ENCODE data around the gene BTBD18.

Gene BTBD18

DNA sequence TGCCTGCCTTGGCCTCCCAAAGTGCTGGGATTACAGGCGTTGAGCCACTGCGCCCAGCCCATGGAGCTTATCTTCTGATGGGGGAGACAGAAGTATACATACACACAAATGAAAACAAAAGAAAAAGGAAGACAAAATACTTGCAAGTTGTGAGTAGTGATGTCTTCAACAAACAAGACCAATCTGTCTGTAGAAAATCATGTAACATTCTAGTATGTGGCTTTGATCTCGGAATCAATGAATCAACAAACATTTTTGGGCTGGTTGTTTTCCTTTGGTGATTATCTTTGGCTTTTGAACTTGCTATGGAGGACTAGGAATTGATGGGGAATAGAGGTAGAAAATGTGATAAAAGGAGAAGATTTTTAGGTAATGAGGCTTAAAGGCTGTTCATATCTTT is 6.6 kb upstream of the BTBD18 start:
- no peak overlapping the region for H3K4me2 ChIP-seq (ENCODE audit: low read length)
- no peaks in the 10 kb centered on the region for H3K36me3 ChIP-seq (ENCODE audit: control insufficient read depth, insufficient read depth, low read length)
- no peak overlapping the region for H3K27ac ChIP-seq
- no peak overlapping the region for H2AFZ ChIP-seq
- H3K4me1 ChIP-seq, result no peaks in the 10 kb centered on the region
- no peaks in the 10 kb centered on the region for H3K27me3 ChIP-seq (ENCODE audit: control insufficient read depth, insufficient read depth, low read length)
- H3K9ac ChIP-seq, result no peak overlapping the region
- H3K79me2 ChIP-seq, result no peaks in the 10 kb centered on the region
- no peak for TF ChIP-seq CTCF (IDR thresholded peaks at IDR 0.05)
- H3K4me3 ChIP-seq (ENCODE audit: low read depth, low read length), result no peak overlapping the region
- H3K9me3 ChIP-seq (ENCODE audit: control insufficient read depth, low read length), result no peaks in the 10 kb centered on the region

DNA sequence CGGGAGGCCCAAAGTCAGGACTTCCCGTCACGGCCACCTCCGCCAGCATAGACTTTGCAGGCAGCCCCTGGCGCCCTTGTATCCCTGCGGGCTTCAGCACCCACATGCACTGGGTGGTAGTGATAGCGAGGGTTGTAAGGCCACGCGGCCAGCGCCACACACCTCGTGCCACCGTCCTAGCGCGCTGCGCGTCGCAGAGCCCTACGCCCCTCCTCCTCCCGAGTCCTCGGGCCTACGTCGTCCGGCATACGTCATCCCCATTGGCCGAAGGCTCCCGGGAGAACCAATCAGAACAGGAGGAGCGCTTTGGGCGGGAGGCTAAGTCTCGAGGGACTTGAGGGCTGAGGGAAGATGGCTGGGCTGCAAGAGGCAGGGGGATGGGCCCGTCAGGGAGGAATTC is 1.3 kb upstream of the BTBD18 start:
- H3K4me3 ChIP-seq (ENCODE audit: low read depth, low read length), result no peak overlapping the region
- H3K4me2 ChIP-seq (ENCODE audit: low read length), result no peak overlapping the region
- H3K4me1 ChIP-seq, result peaks cover 2% of the 10 kb centered on the region
- no peak overlapping the region for H3K9ac ChIP-seq
- TF ChIP-seq CTCF (IDR thresholded peaks at IDR 0.05), result no peak
- no peak overlapping the region for H2AFZ ChIP-seq
- H3K36me3 ChIP-seq (ENCODE audit: control insufficient read depth, insufficient read depth, low read length), result no peaks in the 10 kb centered on the region
- no peaks in the 10 kb centered on the region for H3K79me2 ChIP-seq
- H3K27ac ChIP-seq, result no peak overlapping the region
- H3K9me3 ChIP-seq (ENCODE audit: control insufficient read depth, low read length), result no peaks in the 10 kb centered on the region
- no peaks in the 10 kb centered on the region for H3K27me3 ChIP-seq (ENCODE audit: control insufficient read depth, insufficient read depth, low read length)

DNA sequence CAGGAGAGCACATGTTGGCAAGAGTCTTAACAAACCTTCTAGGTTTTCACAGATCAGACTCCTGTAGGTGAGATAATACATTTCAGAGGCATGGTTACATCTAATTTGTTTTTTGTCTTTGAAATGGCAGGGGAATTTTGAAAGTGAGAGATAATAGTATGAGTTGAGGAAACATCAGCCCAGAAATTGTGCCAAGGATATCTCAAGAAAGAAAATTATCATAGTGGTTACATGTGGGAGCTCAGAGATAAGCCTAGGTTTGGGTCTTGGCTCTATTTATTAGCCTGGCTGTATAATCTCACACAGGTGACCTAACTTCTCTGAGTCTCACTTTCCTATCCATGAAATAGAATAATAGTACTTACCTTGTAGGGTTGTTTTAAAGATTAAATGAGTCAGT is 443 bp downstream of the BTBD18 start:
- Histone ChIP-seq H3K4me3 (ENCODE audit: low read depth, low read length) (no peak overlapping the region), H2AFZ (no peak overlapping the region), H3K4me1 (peaks cover 2% of the 10 kb centered on the region), H3K9ac (no peak overlapping the region), H3K4me2 (ENCODE audit: low read length) (no peak overlapping the region), H3K79me2 (no peaks in the 10 kb centered on the region), H3K27me3 (ENCODE audit: control insufficient read depth, insufficient read depth, low read length) (no peaks in the 10 kb centered on the region), H3K36me3 (ENCODE audit: control insufficient read depth, insufficient read depth, low read length) (no peaks in the 10 kb centered on the region), H3K9me3 (ENCODE audit: control insufficient read depth, low read length) (no peaks in the 10 kb centered on the region), H3K27ac (no peak overlapping the region)
- no peak for TF ChIP-seq CTCF (IDR thresholded peaks at IDR 0.05)

DNA sequence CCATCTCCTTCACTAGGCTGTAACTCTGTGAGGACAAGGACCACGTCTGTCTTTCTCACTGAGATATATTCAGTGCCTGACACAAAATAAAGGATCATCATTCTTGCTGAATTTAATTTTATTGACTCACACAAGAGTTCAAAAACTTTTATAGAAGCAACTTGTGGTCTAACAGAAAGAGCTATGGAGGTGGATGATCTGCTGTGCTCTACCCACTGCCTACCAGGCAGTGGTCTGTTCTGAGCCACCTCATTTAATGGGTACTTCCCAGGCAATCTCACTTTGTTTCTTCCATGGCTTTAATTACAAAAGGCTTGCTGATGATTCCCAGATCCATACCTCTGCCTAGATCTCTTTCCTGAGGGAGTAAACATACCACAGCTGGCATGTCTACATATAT is 4.7 kb downstream of the BTBD18 start:
- Histone ChIP-seq H3K27ac (no peak overlapping the region), H3K4me3 (ENCODE audit: low read depth, low read length) (no peak overlapping the region), H3K9me3 (ENCODE audit: control insufficient read depth, low read length) (no peaks in the 10 kb centered on the region), H3K4me1 (peaks cover under 1% of the 10 kb centered on the region), H3K27me3 (ENCODE audit: control insufficient read depth, insufficient read depth, low read length) (no peaks in the 10 kb centered on the region), H3K4me2 (ENCODE audit: low read length) (no peak overlapping the region), H3K9ac (no peak overlapping the region), H2AFZ (no peak overlapping the region), H3K79me2 (no peaks in the 10 kb centered on the region), H3K36me3 (ENCODE audit: control insufficient read depth, insufficient read depth, low read length) (no peaks in the 10 kb centered on the region)
- TF ChIP-seq CTCF (IDR thresholded peaks at IDR 0.05), result no peak

- no peak overlapping the region for H2AFZ ChIP-seq
- no peak overlapping the region for H3K27ac ChIP-seq
- H3K9me3 ChIP-seq (ENCODE audit: control insufficient read depth, low read length), result no peaks in the 10 kb centered on the region
- H3K4me3 ChIP-seq (ENCODE audit: low read depth, low read length), result no peak overlapping the region
- no peaks in the 10 kb centered on the region for H3K4me1 ChIP-seq
- no peak for TF ChIP-seq CTCF (IDR thresholded peaks at IDR 0.05)
- no peaks in the 10 kb centered on the region for H3K79me2 ChIP-seq
- H3K9ac ChIP-seq, result no peak overlapping the region
- H3K27me3 ChIP-seq (ENCODE audit: control insufficient read depth, insufficient read depth, low read length), result no peaks in the 10 kb centered on the region
- no peak overlapping the region for H3K4me2 ChIP-seq (ENCODE audit: low read length)
- no peaks in the 10 kb centered on the region for H3K36me3 ChIP-seq (ENCODE audit: control insufficient read depth, insufficient read depth, low read length)
Observed at GRCh38 chr11:57745206-57745605, 6.4 kb downstream of the BTBD18 start.

Measured in parathyroid adenoma (tissue), 2 donors.